NCI-H2196 treated with DMSO at 0.1 percent for 48 hours (cell line): ENCODE measurements around the gene GFER.
"Not testable (repeated sequence)": the region's sequence is repeated elsewhere in the genome, so short reads cannot be mapped to it uniquely, and the experiment has no call there.

Experiments
- DNase-seq: peaks from one replicate; lab custom pipeline; 2025; ENCODE audit not compliant: unreplicated experiment; lab: John Stamatoyannopoulos, UW

The GFER gene

GRCh38 chr16:2025251-2025650 lies 41.3 kb downstream of the GFER start:
- DNase-seq: no peak

DNA sequence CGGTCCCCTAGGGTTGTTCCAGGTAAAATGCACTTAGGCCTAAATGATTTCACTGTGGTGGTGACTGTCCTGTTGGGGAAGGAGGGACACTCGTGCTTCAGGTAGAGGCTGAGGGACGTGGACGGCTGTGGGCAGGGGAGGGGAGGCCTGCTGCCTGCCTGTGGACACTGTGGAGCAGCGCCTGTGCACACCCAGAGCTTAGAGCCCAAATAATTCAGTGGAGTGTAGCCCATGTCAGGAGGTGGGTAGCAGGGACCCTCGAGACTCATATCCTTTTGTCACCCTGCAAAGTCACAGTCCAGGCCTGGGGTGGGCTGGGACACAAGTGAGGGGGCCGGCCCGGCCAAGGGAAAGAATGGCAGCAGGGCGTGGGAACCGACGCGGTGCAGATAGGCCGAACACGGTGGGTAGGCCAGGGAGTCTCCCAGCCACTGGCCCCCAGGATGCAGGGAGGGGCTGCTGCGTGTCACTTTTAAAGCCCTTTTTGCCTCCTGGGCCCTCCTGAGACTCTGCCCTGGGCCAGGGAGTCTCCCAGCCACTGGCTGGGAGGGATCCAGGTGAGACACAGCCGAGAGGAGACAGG lies 42.0 kb downstream of the GFER start:
- no peak for DNase-seq

- DNase-seq: no peak
These were observed 42.5 kb downstream of the GFER start, which contains the start of gene NHERF2 for GRCh38 chr16:2026461-2027023. NHERF2 (plus strand) TSS chr16:2026902; CDS start chr16:2027006, 104 bp downstream.

- DNase-seq: no peak
These were observed 43.3 kb downstream of the GFER start for GRCh38 chr16:2027024-2028010.

DNA sequence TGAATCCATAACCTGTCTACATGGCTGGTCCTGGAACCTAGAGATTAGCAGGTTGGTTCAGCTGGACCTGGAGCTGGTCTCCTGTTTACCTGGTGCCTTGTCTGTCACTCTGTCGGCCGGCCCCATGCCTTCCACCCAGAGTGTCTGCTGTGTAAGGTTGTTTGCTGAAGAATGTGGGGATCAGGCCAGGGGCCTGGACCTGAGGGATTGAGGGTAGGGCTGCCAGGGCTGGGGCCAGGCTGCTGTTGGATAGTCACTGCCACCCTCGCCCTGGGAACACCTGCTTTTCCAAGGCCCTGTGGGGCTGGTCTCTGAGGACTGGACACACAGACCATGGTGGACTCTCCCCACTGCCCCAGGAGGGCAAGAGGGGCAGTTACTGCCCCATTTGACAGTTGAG lies 44.2 kb downstream of the GFER start:
- no peak for DNase-seq

- no peak for DNase-seq
These were observed 44.7 kb downstream of the GFER start for GRCh38 chr16:2028620-2029220.

DNA sequence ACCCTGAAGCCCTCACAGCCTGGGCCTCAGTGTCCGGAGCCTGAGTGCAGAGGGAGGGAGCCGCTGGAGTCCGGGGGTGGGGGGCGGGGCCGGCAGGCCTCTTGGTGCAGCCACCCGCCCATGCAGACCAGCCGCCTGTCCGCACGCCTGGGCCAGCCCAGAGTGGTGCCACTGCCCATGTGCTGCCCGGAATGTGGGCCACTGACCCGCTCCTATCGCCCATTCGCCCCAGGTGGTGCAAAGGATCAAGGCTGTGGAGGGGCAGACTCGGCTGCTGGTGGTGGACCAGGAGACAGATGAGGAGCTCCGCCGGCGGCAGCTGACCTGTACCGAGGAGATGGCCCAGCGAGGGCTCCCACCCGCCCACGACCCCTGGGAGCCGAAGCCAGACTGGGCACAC lies 45.4 kb downstream of the GFER start:
- DNase-seq: no peak

DNA sequence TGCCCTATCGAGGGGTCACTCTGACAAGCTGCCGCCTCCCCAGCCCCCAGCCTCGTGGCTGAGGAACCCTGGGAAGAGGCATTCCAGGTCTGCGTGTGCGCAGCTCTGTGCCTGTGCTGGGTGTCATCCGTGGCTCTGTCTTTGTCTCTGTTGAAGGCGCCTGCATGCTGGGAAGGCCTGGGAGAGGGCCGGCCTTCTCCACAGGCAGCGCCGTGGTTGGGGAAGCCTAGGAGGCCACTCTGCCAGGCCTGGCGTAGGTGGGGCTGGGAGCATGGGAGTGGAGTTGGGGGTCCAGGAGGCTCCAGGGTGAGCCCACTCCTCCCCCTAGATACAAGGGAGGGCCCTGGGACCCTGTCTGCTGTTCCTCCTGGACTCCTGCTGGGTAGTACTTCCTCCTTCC lies 46.0 kb downstream of the GFER start:
- DNase-seq: no peak

- DNase-seq: no peak
These were observed 47.1 kb downstream of the GFER start for GRCh38 chr16:2031081-2031577.

DNA sequence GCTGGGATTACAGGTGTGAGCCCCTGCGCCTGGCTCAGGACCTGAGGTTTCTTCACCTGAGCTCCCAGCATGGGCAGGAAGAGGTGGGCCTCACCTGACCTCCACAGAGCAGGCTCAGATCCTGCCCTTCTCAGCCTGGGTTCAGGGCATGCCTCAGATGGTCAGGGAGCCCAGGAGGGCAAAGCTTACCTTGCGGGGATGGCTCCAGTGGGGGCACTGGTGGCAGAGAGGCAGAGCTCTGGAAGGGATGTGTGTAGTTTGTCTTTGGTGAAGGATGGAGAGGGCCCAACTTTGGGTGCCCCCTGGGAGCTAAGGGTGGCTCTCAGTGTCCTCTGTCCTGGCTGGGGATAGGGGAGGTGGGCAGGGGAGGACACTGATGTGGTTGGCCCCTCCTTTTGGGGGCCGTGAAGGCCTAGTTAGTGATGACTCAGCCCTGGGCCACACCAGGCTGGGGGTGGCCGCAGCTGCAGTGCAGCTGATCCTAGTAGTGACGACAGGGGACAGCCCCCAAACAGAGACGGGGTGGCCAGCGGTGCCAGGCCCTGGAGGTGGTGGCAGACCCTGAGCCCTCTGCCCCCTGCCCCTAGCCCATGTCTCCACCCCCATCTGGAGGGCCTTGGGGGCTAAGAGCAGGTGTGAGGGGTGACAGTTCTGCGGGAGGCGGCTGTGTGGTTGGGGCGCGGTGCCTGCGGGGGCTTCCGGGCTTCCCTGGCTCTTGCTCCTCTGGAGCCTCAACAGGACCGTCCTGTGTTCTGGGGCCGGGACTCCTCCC lies 48.5 kb downstream of the GFER start:
- no peak for DNase-seq

- no peak for DNase-seq
These were observed 49.3 kb downstream of the GFER start for GRCh38 chr16:2033057-2033908.

DNA sequence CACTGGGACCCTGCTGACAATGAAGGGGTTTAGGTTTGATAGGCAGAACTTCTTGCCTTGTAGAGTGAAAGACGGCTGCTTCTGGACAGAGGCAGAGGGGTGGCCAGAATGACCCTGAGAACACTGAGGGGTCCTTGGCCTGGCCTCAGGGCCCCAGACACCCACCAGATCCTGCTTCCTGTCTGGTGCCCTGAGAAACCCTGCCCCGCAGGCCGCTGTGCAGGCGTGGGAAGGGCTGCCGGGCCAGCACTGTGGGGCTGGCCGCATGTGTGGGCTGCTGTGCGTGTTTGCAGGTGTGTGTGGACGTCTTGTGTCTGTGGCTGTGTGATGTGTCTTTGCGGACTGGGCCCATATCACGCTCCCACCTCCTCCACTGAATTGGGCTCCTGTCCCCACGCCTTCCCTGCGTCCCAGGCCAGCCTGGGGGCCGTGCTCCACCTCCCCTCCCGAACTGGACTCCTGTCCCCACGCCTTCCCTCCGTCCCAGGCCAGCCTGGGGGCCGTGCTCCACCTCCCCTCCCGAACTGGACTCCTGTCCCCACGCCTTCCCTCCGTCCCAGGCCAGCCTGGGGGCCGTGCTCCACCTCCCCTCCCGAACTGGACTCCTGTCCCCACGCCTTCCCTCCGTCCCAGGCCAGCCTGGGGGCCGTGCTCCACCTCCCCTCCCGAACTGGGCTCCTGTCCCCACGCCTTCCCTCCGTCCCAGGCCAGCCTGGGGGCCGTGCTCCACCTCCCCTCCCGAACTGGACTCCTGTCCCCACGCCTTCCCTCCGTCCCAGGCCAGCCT lies 50.1 kb downstream of the GFER start:
- DNase-seq: not testable (repeated sequence)

- DNase-seq: no peak
These were observed 50.9 kb downstream of the GFER start for GRCh38 chr16:2034696-2035430.

DNA sequence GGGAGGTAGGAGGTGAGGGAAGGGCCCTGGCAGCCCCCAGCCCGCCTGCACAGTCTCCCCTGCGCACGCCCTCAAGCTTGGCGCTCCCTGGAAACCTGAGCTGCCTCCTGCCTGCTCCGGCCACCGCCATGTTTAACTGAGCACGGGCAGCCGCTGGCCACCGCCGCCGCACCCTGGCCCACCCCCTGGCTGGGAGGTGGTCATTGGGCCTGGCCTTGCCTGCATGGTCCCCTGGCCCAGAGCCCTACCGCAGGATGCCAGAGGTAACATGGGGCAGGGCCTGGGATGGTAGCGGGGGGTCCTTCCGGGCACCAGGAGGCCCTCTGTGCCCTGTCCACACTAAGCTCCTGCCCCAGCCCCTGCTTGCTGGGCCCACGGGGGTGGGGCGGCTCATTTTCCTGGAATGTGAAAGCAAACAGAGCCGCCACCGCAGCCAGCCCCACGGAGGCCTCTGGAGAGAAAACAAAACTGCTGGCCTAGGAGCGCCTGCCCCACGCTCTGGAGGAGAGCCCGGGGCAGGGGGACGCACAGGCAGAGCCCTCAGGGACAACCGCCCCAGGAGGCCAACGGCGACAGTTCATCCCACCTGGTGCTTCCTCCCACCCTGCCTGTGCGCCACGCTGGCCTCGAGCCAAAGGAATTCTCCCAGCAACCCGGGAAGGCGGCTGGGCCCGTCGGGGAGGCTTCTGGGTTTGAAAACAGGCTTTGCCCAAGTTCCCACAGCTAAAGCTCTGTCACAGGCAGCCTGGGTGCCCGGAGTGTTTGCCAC lies 51.6 kb downstream of the GFER start:
- DNase-seq: no peak

GRCh38 chr16:2036200-2036966 lies 52.4 kb downstream of the GFER start:
- DNase-seq: no peak

GRCh38 chr16:2037115-2037514 lies 53.1 kb downstream of the GFER start:
- DNase-seq: no peak
